ENCODE results near the gene ATP10A.

ATP10A gene

GRCh38 chr15:25705433-25706115 lies 157.6 kb downstream of the ATP10A start:
- no peak for TF ChIP-seq CTCF (IDR thresholded peaks at IDR 0.05)
- no peak for DNase-seq (ENCODE audit: low spot score)
- Histone ChIP-seq H3K4me3 (no peak overlapping the region), H3K27ac (no peak overlapping the region)

DNA sequence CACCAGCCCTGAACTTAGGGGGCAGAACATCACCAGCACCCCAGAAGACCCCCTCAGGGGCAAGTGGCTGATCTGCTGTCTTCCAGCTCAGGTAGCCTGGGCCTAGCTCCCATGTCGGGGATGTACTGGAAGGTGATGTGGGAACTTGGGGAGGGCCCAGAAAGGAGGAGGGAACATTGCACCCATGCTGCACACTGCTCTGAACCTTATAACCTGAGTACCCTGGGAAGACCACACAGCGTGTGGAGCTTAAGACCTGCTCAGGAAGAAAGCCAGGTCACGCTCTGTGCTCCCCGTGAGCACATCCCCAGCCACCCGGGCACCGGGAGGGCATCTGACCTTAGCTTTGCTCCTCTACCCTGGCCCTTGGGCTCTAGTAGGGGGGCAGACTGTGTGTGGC lies 159.4 kb downstream of the ATP10A start:
- Histone ChIP-seq H3K27ac (no peak overlapping the region), H3K4me3 (no peak overlapping the region)
- TF ChIP-seq CTCF (IDR thresholded peaks at IDR 0.05): no peak
- no peak for DNase-seq (ENCODE audit: low spot score)

GRCh38 chr15:25701721-25702465 lies 161.2 kb downstream of the ATP10A start:
- DNase-seq (ENCODE audit: low spot score): no peak
- Histone ChIP-seq H3K4me3 (no peak overlapping the region), H3K27ac (no peak overlapping the region)
- no peak for TF ChIP-seq CTCF (IDR thresholded peaks at IDR 0.05)

DNA sequence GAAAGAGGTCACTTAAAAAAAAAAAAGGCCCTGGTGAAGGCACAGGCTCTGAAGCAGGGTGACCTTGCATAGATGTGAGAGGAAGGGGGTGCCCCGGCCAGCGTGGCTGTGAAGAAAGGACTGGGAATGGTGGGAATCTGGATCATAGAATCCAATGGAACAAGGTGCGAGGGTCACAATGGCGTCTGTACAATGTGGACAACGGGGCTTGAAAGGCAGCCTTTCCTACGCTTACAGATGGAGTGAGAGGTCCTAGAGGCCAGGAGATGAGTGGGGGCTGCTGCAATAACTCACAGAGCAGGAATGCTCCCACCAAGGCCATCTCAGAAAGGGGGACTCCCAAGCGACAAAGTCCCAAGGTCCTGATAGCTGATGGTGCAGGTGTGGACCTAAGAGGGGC lies 162.2 kb downstream of the ATP10A start:
- Histone ChIP-seq H3K4me3 (no peak overlapping the region), H3K27ac (no peak overlapping the region)
- no peak for TF ChIP-seq CTCF (IDR thresholded peaks at IDR 0.05)
- DNase-seq (ENCODE audit: low spot score): no peak

DNA sequence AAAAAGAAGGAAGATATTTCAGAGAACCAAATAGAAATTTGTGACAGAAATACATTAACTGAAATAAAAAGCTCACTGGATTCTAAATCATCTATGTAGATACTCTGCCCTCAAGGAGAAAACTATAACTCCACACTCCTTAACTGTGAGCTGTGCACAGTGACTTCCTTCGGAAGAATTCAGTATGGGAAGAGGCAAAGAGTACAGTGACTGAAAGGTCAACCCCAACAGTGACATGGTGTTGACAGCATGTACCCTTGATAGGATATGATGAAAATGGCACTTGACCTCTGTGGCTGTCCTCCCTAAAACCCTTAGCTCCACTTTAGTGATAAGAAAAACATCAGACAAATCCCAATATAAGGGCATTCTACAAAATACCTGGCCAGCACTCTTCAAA lies 165.5 kb downstream of the ATP10A start:
- Histone ChIP-seq H3K4me3 (no peak overlapping the region), H3K27ac (no peak overlapping the region)
- DNase-seq (ENCODE audit: low spot score): no peak
- no peak for TF ChIP-seq CTCF (IDR thresholded peaks at IDR 0.05)

- Histone ChIP-seq H3K4me3 (no peak overlapping the region), H3K27ac (no peak overlapping the region)
- DNase-seq (ENCODE audit: low spot score): no peak
- no peak for TF ChIP-seq CTCF (IDR thresholded peaks at IDR 0.05)
These were observed 167.0 kb downstream of the ATP10A start for GRCh38 chr15:25695875-25696760.
